ENCODE measurements around the gene FAM163A. TPM values are rescaled to one million over a fixed set of nuclear protein-coding genes. Genes with fewer than 3 reads are reported as not detected.

FAM163A gene
- total RNA-seq, 4 donors from 2014 or later: under 0.01 to 0.50 (median 0.24) TPM

DNA sequence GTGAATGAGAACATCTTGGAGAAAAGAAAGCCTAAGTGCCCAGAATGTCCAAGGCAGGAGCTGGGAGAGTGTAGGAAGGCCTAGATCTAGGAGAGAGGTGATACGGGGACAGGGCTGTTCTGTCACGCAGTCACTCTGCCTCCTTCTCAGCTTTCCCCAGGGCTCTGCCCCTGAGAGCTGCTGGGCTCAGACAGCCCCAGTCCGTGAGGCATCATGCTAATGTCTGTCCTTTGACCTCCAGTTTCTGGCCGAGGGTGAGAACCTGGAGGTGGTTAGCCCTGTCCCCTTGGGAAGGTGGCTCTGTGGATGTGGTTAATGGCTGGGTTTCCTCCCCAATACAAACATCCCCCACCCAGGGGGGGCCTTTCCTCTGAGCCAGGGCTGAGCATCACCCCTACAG, 63.2 kb downstream of the FAM163A start:
- intact Hi-C loops (cut with DNase I): no loop called here
- 98% methylated on average over 4 of the region's 4 CpGs for WGBS
- no peak overlapping the region for H3K4me3 ChIP-seq
- no peak for DNase-seq (ENCODE audit: extremely low spot score)
- TF ChIP-seq POLR2AphosphoS5 (IDR thresholded peaks at IDR 0.05): no peak
- TF ChIP-seq POLR2A (IDR thresholded peaks at IDR 0.05; ENCODE audit: low read depth): no peak
- TF ChIP-seq, protein P1, sequence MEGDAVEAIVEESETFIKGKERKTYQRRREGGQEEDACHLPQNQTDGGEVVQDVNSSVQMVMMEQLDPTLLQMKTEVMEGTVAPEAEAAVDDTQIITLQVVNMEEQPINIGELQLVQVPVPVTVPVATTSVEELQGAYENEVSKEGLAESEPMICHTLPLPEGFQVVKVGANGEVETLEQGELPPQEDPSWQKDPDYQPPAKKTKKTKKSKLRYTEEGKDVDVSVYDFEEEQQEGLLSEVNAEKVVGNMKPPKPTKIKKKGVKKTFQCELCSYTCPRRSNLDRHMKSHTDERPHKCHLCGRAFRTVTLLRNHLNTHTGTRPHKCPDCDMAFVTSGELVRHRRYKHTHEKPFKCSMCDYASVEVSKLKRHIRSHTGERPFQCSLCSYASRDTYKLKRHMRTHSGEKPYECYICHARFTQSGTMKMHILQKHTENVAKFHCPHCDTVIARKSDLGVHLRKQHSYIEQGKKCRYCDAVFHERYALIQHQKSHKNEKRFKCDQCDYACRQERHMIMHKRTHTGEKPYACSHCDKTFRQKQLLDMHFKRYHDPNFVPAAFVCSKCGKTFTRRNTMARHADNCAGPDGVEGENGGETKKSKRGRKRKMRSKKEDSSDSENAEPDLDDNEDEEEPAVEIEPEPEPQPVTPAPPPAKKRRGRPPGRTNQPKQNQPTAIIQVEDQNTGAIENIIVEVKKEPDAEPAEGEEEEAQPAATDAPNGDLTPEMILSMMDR (IDR thresholded peaks at IDR 0.05): no peak
- TF ChIP-seq EP300 (IDR thresholded peaks at IDR 0.05): no peak
- peaks cover 0 to 8% (median 4%) of the 10 kb centered on the region in 4 donors for H3K4me1 ChIP-seq
- H3K9me3 ChIP-seq: no peaks in the 10 kb centered on the region
- peaks cover 0 to 7% (median 0%) of the 10 kb centered on the region in 4 donors for H3K27me3 ChIP-seq
- no peaks in the 10 kb centered on the region for H3K36me3 ChIP-seq
- H3K27ac ChIP-seq (replicated peaks in 1 of 4): no peak overlapping the region

GRCh38 chr1:179807291-179807690, 64.2 kb downstream of the FAM163A start:
- no peaks in the 10 kb centered on the region for H3K9me3 ChIP-seq
- 82% methylated on average over 7 of the region's 9 CpGs for WGBS
- intact Hi-C loops (cut with DNase I): no loop called here

GRCh38 chr1:179807691-179808485, 64.8 kb downstream of the FAM163A start:
- no peak overlapping the region for H3K4me3 ChIP-seq
- H3K36me3 ChIP-seq: no peaks in the 10 kb centered on the region
- TF ChIP-seq EP300 (IDR thresholded peaks at IDR 0.05) (no peak), POLR2AphosphoS5 (IDR thresholded peaks at IDR 0.05) (no peak), POLR2A (IDR thresholded peaks at IDR 0.05; ENCODE audit: low read depth) (no peak)
- TF ChIP-seq, protein P1 (IDR thresholded peaks at IDR 0.05): no peak
- no peaks in the 10 kb centered on the region for H3K9me3 ChIP-seq
- no peak overlapping the region for H3K27ac ChIP-seq (replicated peaks in 1 of 4)
- no peak for DNase-seq (ENCODE audit: extremely low spot score)
- peaks cover 0 to 8% (median 4%) of the 10 kb centered on the region in 4 donors for H3K4me1 ChIP-seq
- 90% methylated on average over 10 of the region's 11 CpGs for WGBS
- H3K27me3 ChIP-seq: peaks cover 0 to 7% (median 0%) of the 10 kb centered on the region in 4 donors
- intact Hi-C loops (cut with DNase I): loop anchor here (1.0 kb wide), 1 partner anchor 102 kb away; no protein-coding TSS in a partner anchor

More at GRCh38 chr1:179807291-179807690, 64.2 kb downstream of the FAM163A start:
- no peaks in the 10 kb centered on the region for H3K36me3 ChIP-seq
- no peak for DNase-seq (ENCODE audit: extremely low spot score)
- H3K27ac ChIP-seq (replicated peaks in 1 of 4): no peak overlapping the region
- no peak overlapping the region for H3K4me3 ChIP-seq
- peaks cover 0 to 8% (median 4%) of the 10 kb centered on the region in 4 donors for H3K4me1 ChIP-seq
- TF ChIP-seq, protein P1 (IDR thresholded peaks at IDR 0.05): no peak
- TF ChIP-seq EP300 (IDR thresholded peaks at IDR 0.05) (no peak), POLR2AphosphoS5 (IDR thresholded peaks at IDR 0.05) (no peak), POLR2A (IDR thresholded peaks at IDR 0.05; ENCODE audit: low read depth) (no peak)
- H3K27me3 ChIP-seq: peaks cover 0 to 7% (median 0%) of the 10 kb centered on the region in 4 donors

DNA sequence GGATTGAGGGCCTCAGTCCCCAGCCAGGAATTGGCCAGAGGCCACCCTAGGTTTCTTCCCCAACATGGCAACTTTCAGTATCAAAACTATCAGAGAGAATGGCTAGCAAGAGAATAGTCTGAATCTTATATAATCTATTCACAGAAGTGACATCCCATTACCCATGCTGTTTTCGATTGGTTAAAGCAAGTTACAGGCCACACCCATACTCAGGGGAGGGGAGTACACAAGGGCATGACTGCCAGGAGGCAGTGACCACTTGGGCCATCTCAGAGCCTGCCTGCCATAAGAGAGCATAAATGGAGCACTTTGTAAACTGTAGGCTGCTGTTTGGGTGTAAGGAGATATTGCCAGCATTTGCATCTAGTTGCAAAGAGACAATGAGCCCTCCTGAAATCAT, 65.4 kb downstream of the FAM163A start:
- Histone ChIP-seq H3K27ac (replicated peaks in 1 of 4) (no peak overlapping the region), H3K9me3 (no peaks in the 10 kb centered on the region), H3K4me3 (no peak overlapping the region), H3K36me3 (no peaks in the 10 kb centered on the region), H3K4me1 (peaks cover 0 to 8% (median 4%) of the 10 kb centered on the region in 4 donors), H3K27me3 (peaks cover 0 to 7% (median 0%) of the 10 kb centered on the region in 4 donors)
- intact Hi-C loops (cut with DNase I): loop anchor here (1.0 kb wide), 1 partner anchor 102 kb away; no protein-coding TSS in a partner anchor
- TF ChIP-seq POLR2AphosphoS5 (IDR thresholded peaks at IDR 0.05) (no peak), POLR2A (IDR thresholded peaks at IDR 0.05; ENCODE audit: low read depth) (no peak), EP300 (IDR thresholded peaks at IDR 0.05) (no peak)
- TF ChIP-seq, protein P1 (IDR thresholded peaks at IDR 0.05): no peak
- 90% methylated on average over 1 of the region's 1 CpG for WGBS
- DNase-seq (ENCODE audit: extremely low spot score): no peak
